ENCODE data around the gene TRIP6. TPM values are rescaled to one million over a fixed set of nuclear protein-coding genes. Genes with fewer than 3 reads are reported as not detected.
"Not testable (repeated sequence)": the region's sequence is repeated elsewhere in the genome, so short reads cannot be mapped to it uniquely, and the experiment has no call there.

TRIP6 gene
- polyA plus RNA-seq, 1 donor = 41.1 TPM

DNA sequence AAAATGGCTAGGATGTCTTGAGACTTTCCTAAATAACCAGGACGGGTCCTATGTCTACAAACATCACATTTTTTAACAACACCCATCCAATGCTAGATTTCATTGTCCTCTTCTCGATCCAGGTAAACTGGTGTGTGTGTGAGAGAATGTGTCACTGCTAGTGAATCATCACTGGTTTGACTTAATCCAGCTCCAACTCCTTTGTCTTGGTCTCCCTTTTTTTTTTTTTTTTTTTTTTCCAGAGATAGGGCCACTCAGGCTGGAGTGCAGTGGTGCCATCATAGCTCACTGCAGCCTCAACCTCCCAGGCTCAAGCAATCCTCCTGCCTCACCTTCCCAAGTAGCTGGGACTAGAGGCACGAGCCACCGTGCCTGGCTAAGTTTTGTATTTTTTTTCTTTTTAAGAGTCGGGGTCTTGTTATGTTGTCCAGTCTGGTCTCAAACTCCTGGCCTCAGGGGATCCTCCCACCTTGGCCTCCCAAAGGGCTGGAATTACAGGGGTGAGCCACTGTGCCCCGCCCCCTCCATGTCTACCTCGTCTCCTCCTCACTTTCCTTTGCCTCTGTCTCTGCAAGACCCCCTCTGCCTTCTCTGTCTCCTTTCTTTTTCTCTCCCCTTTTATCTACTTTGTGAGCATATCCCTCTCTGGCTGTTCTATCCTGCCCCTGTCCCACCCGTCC lies 24.5 kb downstream of the TRIP6 start:
- no peak for DNase-seq

DNA sequence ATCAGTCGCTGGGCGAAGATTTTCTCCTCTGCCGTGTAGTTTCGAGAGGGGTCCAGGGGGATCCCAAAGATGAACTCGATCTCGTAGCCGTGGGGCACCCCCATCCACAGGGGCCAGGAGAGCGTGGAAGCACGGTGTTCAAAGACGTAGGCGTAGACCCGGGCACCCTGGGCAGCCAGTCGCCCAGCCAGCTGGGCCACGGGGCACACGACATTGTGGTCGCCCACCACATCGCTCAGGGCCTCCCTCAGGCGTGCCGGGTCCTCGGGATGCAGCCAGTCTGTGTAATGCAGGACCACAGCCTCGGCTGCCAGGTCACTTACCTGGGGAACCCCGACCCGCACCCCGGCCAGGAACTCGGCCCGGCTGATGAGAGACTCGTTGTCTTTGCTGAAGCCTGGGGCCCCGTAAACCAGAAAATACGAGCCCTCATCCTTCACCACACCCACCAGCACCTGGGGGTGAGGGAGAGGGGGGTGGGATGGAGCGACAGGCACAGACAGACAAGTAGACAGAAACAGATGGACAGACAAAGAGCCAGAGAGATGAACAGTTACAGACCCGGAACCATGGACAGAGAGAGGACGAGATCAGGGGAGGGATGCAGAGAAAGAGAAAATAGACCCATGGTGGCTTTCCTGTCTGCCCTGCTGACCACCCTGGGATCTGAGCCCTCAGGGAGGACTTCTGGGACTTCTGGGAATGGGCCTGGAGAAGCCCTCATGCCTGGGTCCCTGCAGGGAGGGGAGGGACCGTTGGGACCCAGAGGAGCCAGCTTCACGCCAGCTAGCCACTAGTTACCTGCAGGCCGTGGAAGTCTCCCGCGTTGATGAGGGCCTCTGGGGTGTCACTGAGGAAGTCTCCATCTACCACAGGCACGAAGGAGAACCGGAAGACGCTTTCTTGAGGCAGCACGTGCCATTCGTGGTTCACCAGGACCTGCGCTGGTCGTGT lies 25.5 kb downstream of the TRIP6 start:
- no peak for DNase-seq

DNA sequence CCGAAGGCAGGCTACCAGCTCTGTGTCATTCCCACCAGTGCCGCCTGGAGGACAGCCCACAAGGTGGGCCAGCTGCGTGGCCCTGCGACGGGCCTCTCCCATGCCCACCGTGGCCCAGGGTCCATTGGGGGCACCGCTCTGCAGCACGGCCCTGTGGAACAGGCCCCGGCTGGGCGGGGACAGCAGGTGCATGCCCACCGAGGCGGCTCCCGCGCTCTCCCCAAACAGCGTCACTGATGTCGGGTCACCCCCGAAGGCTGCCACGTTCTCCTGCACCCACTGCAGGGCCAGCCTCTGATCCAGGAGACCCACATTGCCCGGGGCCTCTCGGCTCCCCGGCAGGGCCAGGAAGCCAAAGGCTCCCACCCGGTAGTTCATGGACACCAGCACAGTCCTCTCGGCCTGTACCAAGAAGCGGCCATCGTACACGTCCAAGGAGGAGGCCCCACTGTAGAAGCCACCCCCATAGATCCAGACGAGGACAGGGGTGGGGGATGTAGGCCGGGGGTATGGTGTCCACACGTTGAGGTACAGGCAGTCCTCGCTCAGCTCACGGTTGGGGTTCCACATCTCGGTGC lies 26.2 kb downstream of the TRIP6 start:
- no peak for DNase-seq

DNA sequence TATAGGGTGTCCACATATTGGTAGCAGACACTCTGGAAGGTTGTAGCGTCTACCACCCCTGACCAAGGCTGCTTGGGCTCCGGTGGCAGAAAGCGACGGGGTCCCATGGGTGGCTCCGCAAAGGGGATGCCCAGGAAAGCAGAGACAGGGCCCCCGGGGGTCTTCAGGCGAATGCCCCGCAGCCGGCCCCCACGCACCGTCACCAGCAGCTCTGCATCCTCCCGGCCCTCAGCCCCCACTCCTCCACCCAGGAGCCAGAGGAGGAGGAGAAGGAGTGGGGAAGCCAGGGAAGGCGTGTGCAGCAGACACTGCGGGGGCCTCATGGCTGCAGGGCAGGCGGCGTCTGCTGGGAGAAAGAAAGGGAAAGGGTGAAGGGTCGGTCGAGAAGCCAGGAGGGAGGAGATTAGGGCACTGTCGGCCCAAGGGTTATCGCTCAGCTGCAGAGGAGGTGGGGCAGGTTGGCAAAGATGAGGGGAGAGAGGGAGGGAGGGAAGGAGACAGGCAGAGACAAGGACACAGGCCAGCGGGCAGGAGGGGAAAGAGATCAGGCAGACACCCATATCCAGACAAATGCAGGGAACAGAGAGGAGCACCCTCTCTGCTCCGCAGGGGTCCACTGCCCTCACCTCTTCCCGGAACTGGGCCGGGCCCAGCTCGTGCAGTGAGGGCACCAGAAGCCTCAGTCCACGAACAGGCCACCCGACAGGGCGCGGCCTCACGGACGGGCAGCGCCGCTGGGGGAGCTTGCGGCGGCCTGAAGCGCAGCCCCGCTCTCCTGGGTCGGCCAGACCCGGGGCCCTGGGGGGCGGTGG lies 26.9 kb downstream of the TRIP6 start:
- DNase-seq = no peak

DNA sequence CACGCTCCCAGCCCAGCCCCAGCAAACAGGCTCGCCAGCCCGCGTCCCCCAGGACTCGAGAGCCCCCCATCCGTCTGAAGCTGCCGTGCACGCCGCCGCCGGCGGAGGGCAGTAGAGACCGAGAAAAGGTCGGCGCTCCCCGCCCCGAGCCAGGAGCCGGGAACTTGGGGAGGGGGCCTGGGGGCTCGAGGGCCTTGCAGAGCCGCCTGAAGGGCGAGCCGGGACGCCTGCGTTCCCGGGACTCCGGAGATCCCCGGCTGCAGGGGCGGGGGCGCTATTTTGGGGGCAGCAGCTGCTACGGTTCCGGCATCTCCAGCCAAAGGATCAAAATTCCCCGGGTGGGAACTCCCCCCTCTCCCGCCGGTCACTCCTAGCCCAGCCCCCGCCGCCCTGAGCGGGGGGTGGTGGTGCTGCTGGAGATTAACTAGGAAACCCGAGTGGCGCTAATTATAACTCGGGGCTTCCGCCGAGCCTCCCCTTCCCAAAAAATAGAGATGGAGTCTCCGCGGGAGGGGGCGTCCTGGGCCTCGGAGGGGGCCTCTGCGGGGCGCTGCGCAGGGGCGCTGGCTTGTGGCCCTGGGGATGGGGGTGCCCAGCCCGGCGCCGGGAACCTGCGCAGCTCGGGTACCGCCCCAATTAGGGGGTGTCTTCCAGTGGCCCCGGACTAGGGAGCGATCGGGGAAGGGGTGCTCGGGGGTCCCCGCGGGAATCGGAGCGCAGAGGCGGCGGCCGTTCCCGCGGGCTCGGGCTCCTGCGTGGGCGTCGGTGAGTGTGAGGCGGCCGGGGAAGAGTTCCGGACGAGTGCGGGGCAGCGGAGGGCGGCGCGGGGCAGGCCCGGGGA lies 27.9 kb downstream of the TRIP6 start:
- DNase-seq = no peak

DNA sequence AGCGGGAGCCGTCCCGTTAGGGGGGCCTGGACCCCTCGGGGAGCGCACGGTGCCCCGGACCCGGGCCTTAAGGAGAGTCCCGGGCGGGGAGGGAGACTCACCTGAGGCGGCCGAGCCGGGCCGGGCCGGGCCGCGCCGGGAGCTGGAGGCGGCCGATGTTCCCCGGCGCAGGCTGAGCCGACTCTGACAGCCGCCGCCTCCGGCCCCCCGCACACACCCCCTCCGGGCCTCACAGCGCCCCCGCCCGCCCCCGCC lies 28.4 kb downstream of the TRIP6 start, which contains the start of gene ACHE:
ACHE (minus strand) TSS at position 188 of the 255 bp plus-strand sequence. CDS start 1,656 bp downstream, outside the sequence.
- DNase-seq = no peak

DNA sequence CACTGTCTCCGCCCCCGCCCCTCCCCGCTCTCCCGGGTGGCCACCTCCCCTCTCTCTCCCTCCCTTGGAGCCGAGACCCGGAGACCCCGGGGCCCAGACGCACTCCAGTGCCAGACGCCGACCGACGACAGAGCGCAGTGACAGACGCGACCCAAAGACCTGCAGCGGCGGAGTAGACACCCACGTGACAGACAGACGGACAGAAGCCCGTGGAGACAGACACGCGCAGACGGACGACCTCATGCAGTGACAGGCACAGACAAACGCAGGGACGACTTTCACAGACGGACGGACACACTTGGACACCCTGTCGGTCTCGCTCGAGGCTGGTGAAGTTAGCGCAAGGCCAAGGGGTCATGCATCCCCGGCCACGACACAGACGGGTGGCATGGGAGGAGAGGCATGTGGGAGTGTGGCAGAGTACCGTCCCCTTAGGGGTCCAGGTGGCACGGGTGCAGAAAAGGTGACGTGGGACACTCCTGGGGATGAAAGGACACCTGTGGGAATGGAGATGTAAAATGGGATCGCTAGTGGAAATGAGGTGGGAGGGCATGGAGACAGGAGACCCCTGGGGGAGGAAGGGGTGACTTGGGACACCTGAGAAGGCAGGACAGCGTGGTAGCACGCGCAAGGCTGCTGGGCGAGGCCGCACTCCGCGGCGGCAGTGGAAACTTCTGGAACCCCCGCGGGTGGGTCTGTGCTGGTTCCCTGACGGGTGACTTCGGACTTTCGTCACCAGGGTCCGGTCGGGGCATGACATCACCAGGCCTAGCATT lies 29.0 kb downstream of the TRIP6 start:
- DNase-seq = no peak

DNA sequence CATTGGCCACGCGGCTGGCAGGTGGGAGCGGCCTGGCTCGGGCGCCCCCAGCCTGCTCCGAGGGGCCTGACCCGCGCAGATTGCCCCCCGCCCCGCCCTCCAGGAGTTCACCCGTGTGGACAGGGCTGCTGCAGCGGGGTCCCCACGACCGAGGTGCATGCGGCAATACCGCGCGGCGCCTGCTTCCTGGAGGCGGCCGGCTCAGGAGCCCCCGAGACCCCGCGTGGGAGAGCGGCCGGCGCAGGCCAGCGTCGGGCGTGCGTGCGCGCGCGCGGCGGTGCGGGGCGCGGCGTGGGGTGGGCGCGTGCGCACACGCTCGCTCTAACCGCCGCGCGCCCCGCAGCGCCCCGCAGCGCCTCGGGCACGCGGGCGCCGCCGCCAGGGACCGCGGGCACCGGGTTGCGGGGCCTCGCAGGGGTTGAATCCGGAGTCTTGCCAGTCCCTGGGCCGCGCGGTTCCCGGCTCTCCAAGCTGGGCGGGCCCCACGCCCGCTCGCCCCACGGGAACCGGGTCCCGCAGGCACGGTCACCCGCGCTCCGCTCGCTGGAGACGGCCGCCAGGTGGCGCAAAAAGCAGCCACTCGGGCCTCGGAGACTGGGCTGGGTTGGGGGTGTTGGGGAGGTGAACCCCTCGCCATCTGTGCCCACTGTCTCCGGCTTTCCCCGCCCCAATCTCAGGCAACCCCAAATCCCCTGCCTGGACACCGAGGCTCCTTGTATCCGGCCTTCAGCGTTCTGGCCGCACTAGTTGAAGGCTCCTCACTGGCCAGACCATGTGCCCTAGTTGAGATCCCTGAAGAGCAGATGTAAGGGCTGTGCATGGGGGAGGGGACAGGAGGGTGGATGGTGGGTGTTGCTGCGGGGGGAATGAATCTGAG lies 29.8 kb downstream of the TRIP6 start:
- DNase-seq = no peak

DNA sequence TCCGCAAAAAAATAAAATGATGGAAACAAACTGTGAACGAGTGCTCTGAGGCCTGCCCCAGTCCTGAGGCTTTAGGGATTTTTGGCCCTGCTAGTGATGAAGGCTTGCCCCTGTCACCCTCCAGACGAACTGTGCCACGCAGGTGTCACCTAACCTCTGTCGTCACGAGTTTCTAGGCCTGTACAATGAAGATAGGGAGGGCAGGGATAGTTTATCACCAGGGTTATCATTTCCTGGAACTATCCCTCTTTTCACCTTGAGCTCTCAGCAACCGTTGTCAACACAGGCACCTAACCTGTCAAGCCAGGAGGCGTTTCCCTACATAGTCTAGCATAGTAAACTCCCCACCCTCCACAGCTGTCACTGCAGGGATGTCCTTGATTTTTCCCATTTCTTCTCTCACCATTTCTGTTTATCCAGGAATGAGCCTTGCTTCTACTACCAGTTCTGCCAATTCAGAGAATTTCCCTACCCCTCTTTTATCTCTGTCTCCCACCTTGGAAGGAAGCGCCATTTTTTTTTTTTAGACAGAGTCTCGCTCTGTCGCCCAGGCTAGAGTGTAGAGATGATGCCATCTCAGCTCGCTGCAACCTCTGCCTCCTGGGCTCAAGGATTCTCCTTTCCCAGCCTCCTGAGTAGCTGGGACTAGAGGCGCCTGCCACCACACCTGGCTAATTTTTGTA lies 30.7 kb downstream of the TRIP6 start:
- no peak for DNase-seq

DNA sequence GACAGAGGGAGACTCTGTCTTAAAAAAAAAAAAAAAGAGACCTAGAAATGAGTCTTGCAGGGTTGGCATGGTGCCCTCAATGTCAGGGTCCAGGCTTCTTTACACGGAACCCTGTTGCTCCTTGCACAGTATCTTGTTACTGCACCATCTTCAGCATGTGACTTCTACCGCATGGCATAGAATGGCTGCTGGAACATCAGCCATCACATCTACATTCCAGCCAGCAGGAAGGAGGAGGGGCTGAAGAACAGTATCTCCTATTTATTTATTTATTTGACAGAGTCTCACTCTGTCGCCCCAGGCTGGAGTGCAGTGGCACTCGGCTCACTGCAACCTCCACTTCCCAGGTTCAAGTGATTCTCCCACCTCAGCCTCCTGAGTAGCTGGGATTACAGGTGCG lies 32.2 kb downstream of the TRIP6 start:
- no peak for DNase-seq

DNA sequence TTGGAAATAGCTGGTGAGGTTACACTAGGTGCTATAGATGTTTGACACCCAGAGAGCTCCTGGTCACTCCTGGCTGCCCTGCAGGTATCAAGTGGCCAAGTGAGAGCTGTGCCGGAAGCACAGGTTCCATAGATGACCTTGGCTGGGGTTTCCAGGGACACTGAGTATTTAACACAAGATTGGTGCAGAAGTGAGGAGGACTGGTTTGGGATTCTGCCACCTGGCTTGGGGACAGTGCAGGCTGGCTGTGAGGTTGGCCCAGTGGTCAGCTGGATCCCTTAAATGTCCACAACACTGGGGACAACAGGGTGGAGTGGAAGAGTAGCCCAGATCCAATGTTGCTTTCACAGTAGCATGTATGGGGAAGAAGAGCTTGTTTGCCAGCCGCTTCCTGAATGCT lies 33.8 kb downstream of the TRIP6 start:
- no peak for DNase-seq

DNA sequence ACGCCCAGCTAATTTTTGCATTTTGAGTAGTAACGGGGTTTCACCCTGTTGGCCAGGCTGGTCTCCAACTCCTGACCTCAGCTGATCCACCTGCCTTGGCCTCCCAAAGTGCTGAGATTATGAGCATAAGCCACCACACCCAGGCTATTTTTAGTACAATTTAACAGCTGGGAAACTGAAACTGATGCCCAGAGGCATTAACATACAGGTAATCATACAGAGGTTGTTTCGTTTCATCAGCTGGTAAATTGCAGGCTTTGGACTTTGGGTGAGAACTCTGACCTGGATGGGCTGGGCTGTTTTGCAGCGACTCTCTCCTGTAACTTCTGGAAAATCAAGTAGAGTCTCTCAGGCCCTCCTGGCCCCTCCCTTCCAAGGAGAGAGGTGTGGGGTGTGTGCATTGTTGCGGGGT lies 34.7 kb downstream of the TRIP6 start:
- no peak for DNase-seq

DNA sequence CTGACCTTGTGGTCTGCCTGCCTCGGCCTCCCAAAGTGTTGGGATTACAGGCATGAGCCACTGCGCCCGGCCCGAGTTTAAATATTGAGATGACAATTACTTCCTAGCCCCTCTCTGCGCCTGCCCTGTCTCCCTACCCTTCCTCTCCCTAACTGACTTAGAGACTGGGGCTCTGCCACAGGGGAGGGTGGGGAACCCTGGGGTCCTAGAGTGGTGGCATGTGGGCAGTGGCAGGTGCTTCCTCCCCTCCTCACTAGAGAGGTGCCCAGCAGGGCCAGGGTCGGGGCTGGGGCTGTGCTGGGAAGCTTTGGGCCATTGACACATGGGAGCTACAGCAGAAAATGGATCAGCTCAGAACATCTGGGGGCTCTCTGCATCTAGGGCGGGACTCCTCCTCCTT lies 35.5 kb downstream of the TRIP6 start:
- no peak for DNase-seq

DNA sequence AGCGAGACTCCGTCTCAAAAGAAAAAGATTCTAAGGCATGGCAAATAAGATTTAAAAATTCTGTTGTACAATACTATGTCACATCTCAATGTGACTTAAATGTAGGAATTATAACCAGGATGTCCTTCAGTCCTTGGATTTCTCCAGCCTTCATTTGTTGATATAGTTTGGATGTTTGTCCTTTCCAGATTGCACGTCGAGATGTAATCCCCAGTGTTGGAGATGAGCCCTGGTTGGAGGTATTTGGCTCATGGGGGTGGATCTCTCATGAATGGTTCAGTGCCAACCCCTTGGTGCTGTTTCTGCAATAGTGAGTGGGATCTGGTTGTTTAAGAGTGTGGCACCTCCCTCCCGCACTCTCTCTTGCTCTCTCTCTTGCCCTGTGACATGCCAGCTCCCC lies 41.3 kb downstream of the TRIP6 start:
- no peak for DNase-seq

DNA sequence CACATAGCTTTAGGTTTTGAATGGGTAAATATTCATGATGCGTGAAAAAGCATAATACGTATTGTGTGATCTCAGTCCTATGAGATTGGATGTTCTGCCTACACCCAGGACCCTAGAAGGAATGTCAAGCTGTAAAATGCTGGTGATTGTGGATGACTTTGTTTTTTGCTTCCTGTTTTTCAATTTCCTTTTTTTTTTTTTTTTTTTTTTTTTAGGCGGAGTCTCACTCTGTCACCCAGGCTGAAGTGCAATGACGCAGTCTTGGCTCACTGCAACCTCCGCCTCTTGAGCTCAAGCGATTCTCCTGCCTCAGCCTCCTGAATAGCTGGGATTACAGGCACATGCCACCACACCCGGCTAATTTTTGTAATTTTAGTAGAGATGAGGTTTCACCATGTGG lies 43.3 kb downstream of the TRIP6 start:
- not testable (repeated sequence) for DNase-seq

DNA sequence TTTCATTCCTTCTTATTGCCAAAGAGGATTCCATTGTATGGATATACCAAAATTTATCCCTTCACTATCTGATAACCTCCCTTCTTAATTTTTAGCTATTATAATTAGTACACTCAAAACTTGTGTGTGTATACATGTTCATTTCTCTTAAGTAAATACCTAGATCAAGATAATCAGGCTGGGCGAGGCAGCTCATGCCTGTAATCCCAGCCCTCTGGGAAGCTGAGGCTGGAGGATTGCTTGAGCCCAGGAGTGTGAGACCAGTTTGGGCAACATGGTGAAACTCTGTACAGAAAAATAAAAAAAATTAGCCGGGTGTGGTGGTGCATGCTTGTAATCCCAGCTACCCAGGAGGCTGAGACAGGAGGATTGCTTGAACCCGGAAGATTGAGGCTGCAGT lies 44.3 kb downstream of the TRIP6 start:
- no peak for DNase-seq

DNA sequence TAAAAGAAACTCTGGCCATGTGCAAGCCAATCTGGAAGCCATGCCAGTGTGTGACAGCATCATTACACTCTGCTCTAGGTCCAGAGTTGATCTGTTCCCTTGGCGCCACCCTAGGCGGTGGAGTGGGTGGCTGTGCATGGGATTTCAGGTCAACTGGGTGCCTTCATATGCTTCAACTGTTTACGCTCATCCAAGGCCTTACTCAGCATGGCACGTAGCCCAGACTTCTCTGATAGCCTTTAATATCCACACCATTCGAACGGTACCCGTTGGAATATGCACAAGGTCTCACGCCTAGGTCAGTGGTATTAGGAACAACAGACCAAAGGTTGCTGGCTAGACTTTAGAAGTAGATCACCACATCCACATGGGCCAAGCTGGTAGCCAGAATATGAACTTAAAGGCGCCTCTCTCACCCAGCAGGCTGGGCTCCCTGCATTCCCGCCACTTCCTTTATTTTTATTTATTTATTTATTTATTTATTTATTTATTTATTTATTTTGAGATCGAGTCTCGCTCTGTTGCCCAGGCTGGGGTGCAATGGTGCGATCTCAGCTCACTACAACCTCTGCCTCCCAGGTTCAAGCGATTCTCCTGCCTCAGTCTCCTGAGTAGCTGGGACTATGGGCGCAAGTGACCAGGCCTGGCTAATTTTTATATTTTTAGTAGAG lies 47.2 kb downstream of the TRIP6 start:
- DNase-seq = no peak

DNA sequence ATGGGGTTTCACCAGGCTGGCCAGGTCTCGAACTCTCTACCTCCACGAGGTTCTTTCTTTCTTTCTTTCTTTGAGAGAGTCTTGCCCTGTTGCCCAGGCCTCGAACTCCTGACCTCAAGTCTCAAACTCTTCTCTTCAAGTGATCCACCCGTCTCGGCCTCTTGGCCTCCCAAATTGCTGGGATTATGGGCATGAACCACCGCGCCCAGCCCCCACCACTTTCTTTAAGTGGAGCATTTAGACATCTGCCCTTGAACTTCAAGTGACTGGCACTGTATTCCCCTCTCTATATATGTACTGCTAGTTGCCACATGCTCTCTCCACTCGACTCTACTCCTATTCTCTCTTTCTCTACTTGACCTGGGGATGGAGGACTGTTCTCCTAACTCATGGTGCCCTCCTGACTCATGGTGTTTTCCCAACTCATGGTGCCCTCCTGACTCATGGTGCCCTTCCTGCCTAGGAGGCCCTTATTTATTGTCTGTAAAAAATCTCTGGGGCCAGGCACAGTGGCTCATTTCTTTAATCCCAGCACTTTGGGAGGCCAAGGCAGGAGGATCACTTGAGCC lies 47.8 kb downstream of the TRIP6 start:
- DNase-seq = no peak

All from hindlimb muscle (tissue), 1 donor.